Endothelial cell of umbilical vein (primary cell): Measurements from ENCODE around the gene PDHB.

Source experiments
- CTCF ChIP-seq, 2 donors: IDR thresholded peaks; 1 replicate in 1 of 2; 2 replicates in 1 of 2; pipeline ENCODE4 v1.5.1; 2011; ENCODE audit warnings: low read length in 2 of 2, mild to moderate bottlenecking in 2 of 2, moderate library complexity in 2 of 2, control low read depth in 1 of 2, inconsistent platforms in 1 of 2, low read depth in 1 of 2; ENCODE audit not compliant: insufficient read depth in 1 of 2; ENCODE audit errors: extremely low read depth in 1 of 2
- EZH2 ChIP-seq: IDR thresholded peaks from 2 replicates; pipeline ENCODE4 v1.6.1; 2012; ENCODE audit warnings: borderline replicate concordance, low read depth, mild to moderate bottlenecking, moderate library complexity, low read length, inconsistent platforms; ENCODE audit not compliant: severe bottlenecking
- JUN ChIP-seq: IDR thresholded peaks from 2 replicates; pipeline ENCODE4 v1.6.1; 2011; ENCODE audit warnings: borderline replicate concordance, low read depth; ENCODE audit not compliant: insufficient read length, insufficient read depth
- MAX ChIP-seq: IDR thresholded peaks from 2 replicates; pipeline ENCODE4 v1.6.1; 2011; ENCODE audit not compliant: insufficient read depth, insufficient read length
- POLR2A ChIP-seq: IDR thresholded peaks from 2 replicates; pipeline ENCODE4 v1.6.1; 2012; ENCODE audit warnings: low read depth, mild to moderate bottlenecking, control low read depth, low read length
- POLR2AphosphoS5 ChIP-seq: IDR thresholded peaks from 2 replicates; pipeline ENCODE4 v1.6.1; 2012; ENCODE audit warnings: low read depth, mild to moderate bottlenecking, control low read depth, low read length, moderate library complexity; ENCODE audit not compliant: insufficient read depth

- TF ChIP-seq CTCF (IDR thresholded peaks at IDR 0.05; ENCODE audit: extremely low read depth in 1 of 2, insufficient read depth in 1 of 2, low read depth in 1 of 2, low read length in 2 of 2) (no peak), POLR2A (no peak), MAX (no peak), EZH2 (no peak), JUN (no peak), POLR2AphosphoS5 (no peak)
Measured at GRCh38 chr3:58398669-58399333, 34.8 kb downstream of the PDHB start.
